Measurements from ENCODE around the gene OSGEPL1.

- TF ChIP-seq CTCF (IDR thresholded peaks at IDR 0.05; ENCODE audit: low read length) = no peak
- no peak for TF ChIP-seq EZH2phosphoT487 (IDR thresholded peaks at IDR 0.05; ENCODE audit: low read length)
Measured at GRCh38 chr2:189770590-189771322, 8.2 kb upstream of the OSGEPL1 start.

Data from MM.1S (cell line).